ENCODE data around the gene HSPA12B.

HSPA12B gene

GRCh38 chr20:3767427-3768341, 35.2 kb downstream of the HSPA12B start, which contains the start of gene ADISSP:
TSS of gene ADISSP (minus strand) at chr20:3767753. CDS start at chr20:3760100, 7,653 bp downstream.
- peak; percentile 99 for DNase-seq

DNA sequence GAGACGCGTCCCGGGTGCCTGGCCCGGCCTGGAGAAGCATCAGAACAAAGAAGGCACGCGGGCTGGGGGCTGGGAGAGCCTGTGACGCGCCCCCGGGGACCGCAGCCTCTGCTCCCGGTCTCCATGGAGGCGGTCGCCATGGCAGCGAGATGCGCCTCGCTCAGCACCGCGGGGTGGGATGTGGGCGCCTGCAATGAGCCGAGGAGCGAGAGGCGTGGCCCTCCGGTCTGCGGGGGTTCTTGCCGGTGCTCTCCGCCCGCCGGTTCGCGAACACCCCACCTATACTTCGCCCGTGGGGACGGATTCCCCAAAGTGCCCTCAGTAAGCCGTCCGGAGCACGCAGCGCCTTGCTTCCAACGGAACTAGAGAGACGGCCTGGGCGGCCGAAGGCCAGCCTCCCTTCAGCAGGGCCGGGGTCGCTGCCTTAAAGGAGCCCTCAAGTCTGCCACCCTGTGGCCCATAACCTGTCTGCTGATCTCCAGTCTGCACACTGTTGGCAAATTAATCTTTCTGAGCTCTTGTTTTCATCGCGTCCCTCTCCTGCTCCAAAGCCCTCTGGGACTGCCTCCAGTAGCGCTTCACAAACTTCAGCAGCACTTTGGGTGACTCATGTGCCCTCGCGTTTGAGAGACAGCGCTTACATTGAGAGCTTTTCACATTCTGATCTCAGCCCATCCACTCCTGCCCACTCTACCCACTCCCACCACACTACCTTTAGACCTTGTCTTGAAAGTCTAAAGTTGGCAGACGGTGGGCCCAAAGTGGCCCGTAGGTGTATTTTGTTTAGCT, 36.1 kb downstream of the HSPA12B start:
- peak; percentile 88 for DNase-seq

GRCh38 chr20:3771552-3772058, 39.1 kb downstream of the HSPA12B start:
- DNase-seq: no peak

DNA sequence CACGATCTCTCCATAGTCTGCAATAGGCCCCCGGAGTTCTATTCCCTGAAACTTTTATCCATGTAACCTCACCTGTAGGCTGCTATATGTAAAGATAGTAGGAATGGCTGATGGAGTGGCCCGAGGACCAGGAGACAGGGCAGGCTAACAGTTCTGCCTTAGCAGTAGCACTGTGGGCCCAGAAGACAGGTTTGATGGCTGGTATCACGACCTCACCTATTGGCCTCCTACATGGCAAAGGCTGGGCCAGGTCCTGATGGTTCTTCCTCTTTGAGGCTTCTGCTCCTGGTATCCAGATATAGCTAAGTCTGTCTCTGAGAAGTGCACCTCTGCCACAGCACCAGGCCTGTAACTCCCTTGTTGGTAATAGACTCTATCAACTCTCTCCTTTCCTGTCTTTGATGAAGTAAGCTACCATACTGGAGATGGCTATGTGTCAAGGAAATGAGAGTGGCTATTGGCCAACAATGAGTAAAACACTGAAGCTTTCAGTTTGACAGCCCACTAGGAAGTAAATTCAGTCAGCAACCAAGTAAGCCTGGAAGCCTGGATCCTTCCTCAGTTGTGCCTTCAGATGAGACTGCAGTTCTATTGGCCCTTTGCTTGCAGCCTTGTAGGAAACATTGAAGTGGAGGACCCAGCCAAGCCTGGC, 43.1 kb downstream of the HSPA12B start:
- DNase-seq: no peak

GRCh38 chr20:3777381-3777715, 44.9 kb downstream of the HSPA12B start:
- no peak for DNase-seq

DNA sequence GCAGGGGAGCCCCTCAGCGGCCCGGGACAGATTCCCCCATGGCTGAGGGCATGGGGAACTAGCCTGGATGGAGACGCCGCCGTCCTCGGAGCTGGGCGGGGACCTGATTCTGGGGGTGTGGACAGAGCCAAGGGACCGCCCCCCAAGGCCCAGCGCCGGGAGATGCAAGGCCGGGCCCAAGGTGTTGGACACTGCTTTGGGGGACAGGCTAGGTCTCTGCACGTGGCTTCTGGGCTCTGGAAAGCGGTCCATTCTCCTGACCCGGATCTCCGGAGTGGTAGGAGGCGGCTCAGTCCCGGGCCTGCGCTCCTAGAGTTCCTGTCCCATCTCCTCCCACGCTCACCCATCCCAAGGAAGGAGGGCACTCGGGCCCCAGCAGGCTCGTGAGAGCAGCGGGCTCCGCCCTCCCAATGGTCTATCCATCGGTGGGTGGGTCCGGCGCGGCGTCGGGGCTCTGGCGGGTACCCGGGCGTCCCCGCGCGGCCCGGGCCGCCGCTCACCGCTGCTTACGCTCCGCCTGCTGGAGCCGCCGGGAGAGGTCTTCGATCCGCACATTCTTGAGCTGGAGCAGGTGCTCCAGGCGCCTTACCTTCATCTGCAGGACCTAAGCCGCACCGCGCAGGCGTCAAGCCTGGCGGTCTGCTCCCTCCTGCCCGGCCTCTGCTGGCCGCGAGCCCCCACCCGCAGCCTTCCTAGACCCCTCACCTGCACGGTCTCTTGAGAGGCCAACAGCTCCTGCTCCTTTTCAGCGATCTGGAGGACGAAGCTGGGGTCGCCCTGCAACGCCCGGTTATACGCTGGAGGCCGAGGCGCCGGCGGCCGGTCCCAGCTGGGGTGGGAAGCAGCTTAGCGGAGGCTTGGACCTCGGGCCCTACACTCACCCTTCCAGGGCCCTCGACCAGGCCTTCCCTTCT, 45.5 kb downstream of the HSPA12B start:
- peak; percentile 50 for DNase-seq

GRCh38 chr20:3778976-3779375, 46.5 kb downstream of the HSPA12B start:
- no peak for DNase-seq

DNA sequence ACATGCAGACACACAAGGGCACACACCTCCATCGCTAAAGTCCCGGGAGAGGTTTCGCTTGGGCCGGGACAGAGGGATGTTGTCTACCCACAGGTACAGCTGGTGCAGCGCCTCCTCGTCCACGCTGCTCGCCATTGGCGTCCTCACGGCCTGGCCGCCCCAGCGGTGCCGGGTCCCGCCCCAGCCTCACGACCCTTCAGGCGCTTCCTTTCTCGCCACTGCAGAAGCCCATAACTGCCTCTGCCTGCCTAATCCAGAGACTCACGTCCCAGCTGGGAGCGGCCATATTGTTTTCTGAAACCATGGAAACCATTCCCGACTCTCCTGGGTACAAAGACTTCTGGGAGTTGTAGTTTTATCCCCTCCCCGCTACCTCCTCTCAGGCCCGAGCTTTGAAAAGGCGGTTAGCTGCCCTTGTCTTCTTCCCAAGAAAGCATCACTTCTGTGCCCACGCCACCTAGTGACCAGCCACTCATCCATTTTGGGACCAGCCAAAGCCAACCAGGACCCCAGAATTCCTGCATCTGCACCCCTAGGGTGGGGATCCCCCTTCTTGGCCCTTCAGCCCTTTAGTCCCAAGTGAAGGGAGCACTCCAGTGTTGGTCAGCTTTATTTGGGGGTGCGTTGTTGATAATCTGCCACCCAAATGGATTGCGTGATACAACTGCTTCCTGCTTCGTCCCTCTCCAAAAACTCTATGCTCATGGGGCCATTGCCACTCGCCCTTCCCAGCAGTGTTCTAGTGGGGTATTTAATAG, 48.8 kb downstream of the HSPA12B start, which contains the start of gene SPEF1:
TSS of gene SPEF1 (minus strand) at position 296 of the 758 bp plus-strand sequence. CDS start at position 135, 161 bp downstream.
- peak; percentile 91 for DNase-seq

GRCh38 chr20:3782597-3782996, 50.1 kb downstream of the HSPA12B start:
- DNase-seq: no peak

- DNase-seq: no peak
These were observed 50.6 kb downstream of the HSPA12B start for GRCh38 chr20:3783068-3783489.

- DNase-seq: no peak
These were observed 51.2 kb downstream of the HSPA12B start for GRCh38 chr20:3783511-3784195.

GRCh38 chr20:3784216-3784853, 51.9 kb downstream of the HSPA12B start:
- DNase-seq: no peak

- DNase-seq: no peak
These were observed 52.4 kb downstream of the HSPA12B start for GRCh38 chr20:3784863-3785239.

DNA sequence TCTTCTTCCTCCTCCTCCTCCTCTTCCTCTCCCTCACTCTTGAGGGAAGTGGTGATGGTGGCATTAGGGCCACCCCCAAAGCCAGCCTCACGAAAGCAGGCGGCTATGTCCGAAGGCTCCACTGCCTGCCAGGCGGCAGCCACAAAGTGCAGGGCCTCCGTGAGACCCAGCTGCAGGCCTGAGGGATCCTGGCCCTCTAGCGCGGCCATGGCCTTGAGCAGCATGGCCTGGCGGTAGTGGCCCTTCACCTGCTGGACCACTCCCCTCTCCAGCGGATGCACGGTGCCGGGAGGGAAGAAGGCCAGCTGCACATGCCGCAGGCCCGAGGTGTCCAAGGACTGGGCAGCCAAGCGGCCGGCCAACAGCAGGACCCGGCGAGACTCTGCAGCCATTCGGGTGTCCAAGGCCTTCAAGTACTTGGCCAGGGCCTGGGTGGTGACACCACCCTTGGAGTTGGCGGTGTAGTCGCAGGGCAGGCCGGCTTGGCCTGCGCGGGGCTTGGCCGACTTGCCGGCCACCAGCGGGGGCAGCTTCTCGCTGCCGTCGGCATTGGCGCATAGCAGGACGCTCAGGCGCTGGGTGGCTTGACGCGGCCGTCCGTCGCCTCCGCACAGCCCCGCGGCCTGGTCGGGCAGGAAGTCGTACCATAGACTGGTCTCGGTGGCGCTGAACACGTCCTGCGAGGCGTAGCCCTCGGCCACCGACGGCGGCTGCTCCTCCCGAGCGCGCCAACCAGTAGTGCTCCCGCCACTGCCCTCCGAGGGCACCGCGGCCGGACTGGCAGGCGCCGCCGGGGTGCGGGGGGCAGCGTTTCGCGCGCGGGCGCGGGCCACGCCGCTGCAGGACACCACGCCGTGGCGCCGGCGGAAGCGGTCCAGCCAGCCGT, 53.0 kb downstream of the HSPA12B start:
- no peak for DNase-seq

- DNase-seq: no peak
These were observed 53.6 kb downstream of the HSPA12B start for GRCh38 chr20:3786126-3786484.

GRCh38 chr20:3786665-3787323, 54.3 kb downstream of the HSPA12B start, which contains the start of gene CENPB:
TSS of gene CENPB (minus strand) at chr20:3786740. CDS start at chr20:3786483, 257 bp downstream.
- DNase-seq: peak; percentile 93

- no peak for DNase-seq
These were observed 55.0 kb downstream of the HSPA12B start for GRCh38 chr20:3787324-3788014.

Data from RPMI8226 (cell line).